GM20000 (cell line): ENCODE data around the gene TRIM28.

Source experiments
- DNase-seq: peaks from one replicate; pipeline ENCODE4 v3.0.0; 2012; ENCODE audit warnings: low spot score
- TF ChIP-seq, protein P1 (sequence below): IDR thresholded peaks from 2 replicates; pipeline ENCODE4 v1.5.1; 2012; ENCODE audit warnings: mild to moderate bottlenecking, control low read depth; ENCODE audit errors: extremely low read depth, missing control alignments

Gene TRIM28

DNA sequence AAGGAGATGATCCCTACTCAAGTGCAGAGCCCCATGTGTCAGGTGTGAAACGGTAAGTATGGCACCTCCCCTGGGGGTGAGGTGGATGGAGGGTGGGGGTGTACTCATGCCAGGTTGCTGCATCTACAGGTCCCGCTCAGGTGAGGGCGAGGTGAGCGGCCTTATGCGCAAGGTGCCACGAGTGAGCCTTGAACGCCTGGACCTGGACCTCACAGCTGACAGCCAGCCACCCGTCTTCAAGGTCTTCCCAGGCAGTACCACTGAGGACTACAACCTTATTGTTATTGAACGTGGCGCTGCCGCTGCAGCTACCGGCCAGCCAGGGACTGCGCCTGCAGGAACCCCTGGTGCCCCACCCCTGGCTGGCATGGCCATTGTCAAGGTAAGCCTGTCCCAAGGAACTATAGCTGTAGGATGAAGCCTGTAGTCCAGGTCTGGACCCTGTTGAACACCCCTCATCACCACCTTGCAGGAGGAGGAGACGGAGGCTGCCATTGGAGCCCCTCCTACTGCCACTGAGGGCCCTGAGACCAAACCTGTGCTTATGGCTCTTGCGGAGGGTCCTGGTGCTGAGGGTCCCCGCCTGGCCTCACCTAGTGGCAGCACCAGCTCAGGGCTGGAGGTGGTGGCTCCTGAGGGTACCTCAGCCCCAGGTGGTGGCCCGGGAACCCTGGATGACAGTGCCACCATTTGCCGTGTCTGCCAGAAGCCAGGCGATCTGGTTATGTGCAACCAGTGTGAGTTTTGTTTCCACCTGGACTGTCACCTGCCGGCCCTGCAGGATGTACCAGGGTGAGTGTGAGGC lies 5.2 kb downstream of the TRIM28 start:
- no peak for DNase-seq
- TF ChIP-seq, protein P1, sequence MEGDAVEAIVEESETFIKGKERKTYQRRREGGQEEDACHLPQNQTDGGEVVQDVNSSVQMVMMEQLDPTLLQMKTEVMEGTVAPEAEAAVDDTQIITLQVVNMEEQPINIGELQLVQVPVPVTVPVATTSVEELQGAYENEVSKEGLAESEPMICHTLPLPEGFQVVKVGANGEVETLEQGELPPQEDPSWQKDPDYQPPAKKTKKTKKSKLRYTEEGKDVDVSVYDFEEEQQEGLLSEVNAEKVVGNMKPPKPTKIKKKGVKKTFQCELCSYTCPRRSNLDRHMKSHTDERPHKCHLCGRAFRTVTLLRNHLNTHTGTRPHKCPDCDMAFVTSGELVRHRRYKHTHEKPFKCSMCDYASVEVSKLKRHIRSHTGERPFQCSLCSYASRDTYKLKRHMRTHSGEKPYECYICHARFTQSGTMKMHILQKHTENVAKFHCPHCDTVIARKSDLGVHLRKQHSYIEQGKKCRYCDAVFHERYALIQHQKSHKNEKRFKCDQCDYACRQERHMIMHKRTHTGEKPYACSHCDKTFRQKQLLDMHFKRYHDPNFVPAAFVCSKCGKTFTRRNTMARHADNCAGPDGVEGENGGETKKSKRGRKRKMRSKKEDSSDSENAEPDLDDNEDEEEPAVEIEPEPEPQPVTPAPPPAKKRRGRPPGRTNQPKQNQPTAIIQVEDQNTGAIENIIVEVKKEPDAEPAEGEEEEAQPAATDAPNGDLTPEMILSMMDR = no peak

DNA sequence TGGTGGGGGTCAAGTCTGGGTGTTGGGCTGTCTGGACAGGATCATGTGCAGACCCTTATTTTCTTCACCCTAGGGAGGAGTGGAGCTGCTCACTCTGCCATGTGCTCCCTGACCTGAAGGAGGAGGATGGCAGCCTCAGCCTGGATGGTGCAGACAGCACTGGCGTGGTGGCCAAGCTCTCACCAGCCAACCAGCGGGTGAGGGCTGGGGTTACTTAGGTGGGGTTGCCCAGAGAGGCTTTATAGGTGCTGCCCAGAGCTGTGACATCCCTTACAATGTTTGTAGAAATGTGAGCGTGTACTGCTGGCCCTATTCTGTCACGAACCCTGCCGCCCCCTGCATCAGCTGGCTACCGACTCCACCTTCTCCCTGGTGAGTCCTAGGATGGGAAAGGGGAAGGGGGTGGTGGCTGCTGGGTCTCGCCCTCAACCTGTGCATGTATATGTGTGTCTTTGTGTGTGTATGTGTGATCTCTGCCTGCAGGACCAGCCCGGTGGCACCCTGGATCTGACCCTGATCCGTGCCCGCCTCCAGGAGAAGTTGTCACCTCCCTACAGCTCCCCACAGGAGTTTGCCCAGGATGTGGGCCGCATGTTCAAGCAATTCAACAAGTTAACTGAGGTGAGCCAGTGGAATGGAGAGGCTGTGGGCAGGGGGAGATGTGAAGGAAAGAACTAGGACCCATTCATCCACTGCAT lies 5.9 kb downstream of the TRIM28 start:
- TF ChIP-seq, protein P1 = no peak
- DNase-seq = no peak

DNA sequence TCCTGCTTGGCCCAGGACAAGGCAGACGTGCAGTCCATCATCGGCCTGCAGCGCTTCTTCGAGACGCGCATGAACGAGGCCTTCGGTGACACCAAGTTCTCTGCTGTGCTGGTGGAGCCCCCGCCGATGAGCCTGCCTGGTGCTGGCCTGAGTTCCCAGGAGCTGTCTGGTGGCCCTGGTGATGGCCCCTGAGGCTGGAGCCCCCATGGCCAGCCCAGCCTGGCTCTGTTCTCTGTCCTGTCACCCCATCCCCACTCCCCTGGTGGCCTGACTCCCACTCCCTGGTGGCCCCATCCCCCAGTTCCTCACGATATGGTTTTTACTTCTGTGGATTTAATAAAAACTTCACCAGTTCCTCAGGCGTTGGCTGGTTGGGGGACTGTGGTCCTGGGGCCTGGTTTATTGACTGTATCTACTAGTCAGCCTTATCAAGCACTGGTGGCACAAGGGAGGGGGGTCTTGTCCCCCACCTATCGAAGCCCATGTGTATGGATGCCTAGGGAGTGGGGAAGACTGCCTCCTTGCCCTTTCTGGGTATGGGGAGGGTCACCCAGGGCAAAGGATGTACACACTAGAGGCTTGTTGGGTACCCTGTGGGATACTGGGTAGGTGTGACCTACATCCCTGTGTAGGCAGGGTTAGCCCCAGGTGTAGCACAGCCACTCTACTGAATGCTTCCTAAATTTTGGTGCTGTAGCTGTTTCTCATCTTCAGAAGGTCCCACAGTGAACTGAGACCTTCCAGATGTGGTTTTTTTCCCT lies 6.7 kb downstream of the TRIM28 start:
- no peak for DNase-seq
- TF ChIP-seq, protein P1 = no peak

DNA sequence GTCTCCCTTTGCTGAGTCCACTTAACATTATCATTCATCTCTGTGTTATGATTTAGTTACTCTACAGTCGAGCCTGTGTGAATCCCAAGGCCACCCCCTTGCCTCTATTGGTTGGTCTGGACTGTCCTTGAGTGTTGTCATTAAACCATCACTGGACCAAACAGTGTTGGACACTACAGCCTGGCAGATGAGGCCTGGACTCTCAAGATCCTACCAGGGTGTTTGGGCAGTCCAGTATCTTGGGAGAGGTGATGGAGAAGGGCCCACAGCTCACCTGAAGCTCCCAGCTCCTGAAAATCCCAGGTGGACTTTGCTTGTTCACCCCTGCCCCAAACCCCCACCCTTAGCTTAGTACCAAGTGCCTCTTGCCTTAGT lies 7.2 kb downstream of the TRIM28 start:
- DNase-seq = no peak
- TF ChIP-seq, protein P1 = no peak

DNA sequence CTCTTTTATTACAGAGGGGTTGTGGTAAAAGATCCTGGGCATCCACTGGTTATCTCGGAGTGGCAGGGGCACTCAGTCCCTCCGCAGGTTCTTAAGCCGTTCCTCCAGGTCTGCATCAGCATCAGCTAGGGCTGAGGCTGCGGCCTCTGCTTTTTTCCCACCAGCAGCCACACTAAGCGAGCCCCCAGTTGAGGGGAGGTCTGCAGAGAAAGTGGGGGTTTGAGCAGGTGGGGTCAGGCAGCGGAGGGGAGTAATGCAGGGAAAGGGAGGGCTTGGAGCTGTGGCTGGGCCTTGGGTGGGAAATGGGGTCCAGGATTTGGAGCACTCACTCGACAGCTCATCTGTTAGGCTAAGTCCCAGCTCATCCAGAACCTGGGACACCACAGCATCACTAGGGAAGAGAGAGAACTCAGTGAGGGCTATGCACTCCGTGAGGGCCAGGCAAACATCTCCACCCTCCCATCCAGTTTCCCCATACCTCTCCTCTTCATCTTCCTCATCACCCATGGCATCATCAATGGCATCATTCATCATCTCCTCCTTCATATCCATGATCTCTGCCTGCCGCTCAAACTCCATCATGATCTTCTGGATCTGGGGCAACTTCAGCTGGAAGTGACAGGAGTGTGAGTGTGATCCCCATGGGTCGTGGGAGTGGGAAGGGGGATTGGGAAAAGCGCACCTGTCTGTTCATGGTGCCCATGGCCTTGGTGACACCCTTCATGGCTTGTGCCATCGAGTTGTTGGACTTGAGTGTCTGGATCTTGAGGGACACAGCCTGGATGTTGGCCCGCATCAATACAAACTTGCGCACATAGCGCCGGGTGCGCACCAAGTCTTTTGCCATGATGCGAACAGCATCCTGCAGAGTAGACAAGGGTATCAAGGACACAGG lies 8.0 kb downstream of the TRIM28 start:
- DNase-seq = no peak
- TF ChIP-seq, protein P1 = no peak

DNA sequence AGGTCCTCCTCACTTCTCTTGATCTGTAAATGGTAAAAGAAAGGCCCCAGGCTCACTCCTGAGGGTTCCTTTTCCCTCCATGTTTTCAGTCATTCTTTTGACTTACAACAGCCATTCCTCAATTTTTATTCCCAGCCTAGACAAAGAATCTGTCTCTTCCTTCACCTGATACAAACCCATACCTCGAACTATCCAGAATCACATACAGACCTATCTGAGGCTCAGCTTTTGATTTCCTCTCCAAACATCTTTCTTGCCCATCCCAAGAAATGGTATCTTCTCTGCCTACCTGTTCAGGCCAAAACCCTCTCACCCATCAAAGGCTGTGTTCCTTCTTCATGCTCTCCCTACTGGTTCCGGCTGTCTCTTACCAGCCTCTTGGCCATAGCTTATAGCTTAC lies 8.8 kb downstream of the TRIM28 start:
- TF ChIP-seq, protein P1 = no peak
- DNase-seq = no peak
